Naive B cell (primary cell): ENCODE measurements around the gene MTIF3. TPM values are rescaled to one million over a fixed set of nuclear protein-coding genes. Genes with fewer than 3 reads are reported as not detected.

Source experiments
- ATAC-seq, 2 donors: fragments of 150-1000 bp; cut with Tn5 transposase; 2 replicates each; pipeline ENCODE4 v1.10.0; 2021; ENCODE audit warnings: low read depth in 2 of 2, mild to moderate bottlenecking in 2 of 2, moderate library complexity in 2 of 2
- DNase-seq: peaks from one replicate; pipeline ENCODE4 v3.0.0; 2022
- H3K27ac Mint-ChIP-seq, 6 donors: one replicate each; pipeline ENCODE4 v1.8.0; 2020 to 2022; ENCODE audit warnings: mild to moderate bottlenecking in 6 of 6, mixed read lengths in 6 of 6, moderate library complexity in 5 of 6, inconsistent platforms in 2 of 6
- H3K27me3 Mint-ChIP-seq, 3 donors: one replicate each; pipeline ENCODE4 v1.8.0; 2021 to 2022; ENCODE audit warnings: mixed read lengths in 3 of 3, mild to moderate bottlenecking in 1 of 3
- H3K36me3 Mint-ChIP-seq, 2 donors: one replicate each; pipeline ENCODE4 v1.8.0; 2020 to 2022; ENCODE audit warnings: mixed read lengths in 2 of 2, inconsistent platforms in 1 of 2, mild to moderate bottlenecking in 1 of 2
- H3K4me1 Mint-ChIP-seq, 3 donors: one replicate each; pipeline ENCODE4 v1.8.0; 2020 to 2022; ENCODE audit warnings: mixed read lengths in 3 of 3, inconsistent platforms in 1 of 3, mild to moderate bottlenecking in 1 of 3, moderate library complexity in 1 of 3
- H3K4me3 Mint-ChIP-seq, 8 donors: one replicate each; pipeline ENCODE4 v1.8.0; 2020 to 2022; ENCODE audit warnings: mild to moderate bottlenecking in 8 of 8, mixed read lengths in 8 of 8, moderate library complexity in 8 of 8, inconsistent platforms in 2 of 8
- H3K9me3 Mint-ChIP-seq, 7 donors: one replicate each; pipeline ENCODE4 v1.8.0; 2020 to 2022; ENCODE audit warnings: mixed read lengths in 7 of 7, mild to moderate bottlenecking in 5 of 7, inconsistent platforms in 2 of 7, moderate library complexity in 1 of 7
- polyA plus RNA-seq, 6 donors: library from polyadenylated mRNA; unstranded; fragments of 300-500 nt; fragmentation: Illumina TruSeq; gene quantifications; one replicate each; pipeline ENCODE4 v1.2.3, GENCODE V29; 2021; ENCODE audit warnings: low read depth in 6 of 6

Gene MTIF3
- polyA plus RNA-seq, 6 donors from 2014 or later = 77.3 to 116 (median 89.0) TPM

GRCh38 chr13:27446986-27447583 is 3.3 kb downstream of the MTIF3 start:
- Mint-ChIP-seq H3K27ac (peak overlapping the region; percentile 88 to 98 (median 96)), H3K4me3 (peak overlapping the region; percentile 69 to 93 (median 81)), H3K9me3 (peaks cover 0 to 3% (median 0%) of the 10 kb centered on the region in 7 donors), H3K4me1 (peaks cover 54 to 76% (median 54%) of the 10 kb centered on the region in 3 donors), H3K27me3 (no peaks in the 10 kb centered on the region), H3K36me3 (peaks cover 9 to 18% of the 10 kb centered on the region in 2 donors)
- DNase-seq = peak; percentile 79
- ATAC-seq = peak; percentile 42 to 43

- peaks cover 11 to 12% of the 10 kb centered on the region in 2 donors for H3K36me3 Mint-ChIP-seq
- H3K27me3 Mint-ChIP-seq = no peaks in the 10 kb centered on the region
- H3K9me3 Mint-ChIP-seq = no peaks in the 10 kb centered on the region
- DNase-seq = no peak
- peak overlapping the region in 5 of 6 donors; percentile 47 to 93 (median 88) for H3K27ac Mint-ChIP-seq
- peak overlapping the region; percentile 62 to 91 (median 84) for H3K4me3 Mint-ChIP-seq
- no peak for ATAC-seq
- H3K4me1 Mint-ChIP-seq = peaks cover 48 to 68% (median 53%) of the 10 kb centered on the region in 3 donors
These were observed 7.6 kb downstream of the MTIF3 start for GRCh38 chr13:27442797-27443196.

DNA sequence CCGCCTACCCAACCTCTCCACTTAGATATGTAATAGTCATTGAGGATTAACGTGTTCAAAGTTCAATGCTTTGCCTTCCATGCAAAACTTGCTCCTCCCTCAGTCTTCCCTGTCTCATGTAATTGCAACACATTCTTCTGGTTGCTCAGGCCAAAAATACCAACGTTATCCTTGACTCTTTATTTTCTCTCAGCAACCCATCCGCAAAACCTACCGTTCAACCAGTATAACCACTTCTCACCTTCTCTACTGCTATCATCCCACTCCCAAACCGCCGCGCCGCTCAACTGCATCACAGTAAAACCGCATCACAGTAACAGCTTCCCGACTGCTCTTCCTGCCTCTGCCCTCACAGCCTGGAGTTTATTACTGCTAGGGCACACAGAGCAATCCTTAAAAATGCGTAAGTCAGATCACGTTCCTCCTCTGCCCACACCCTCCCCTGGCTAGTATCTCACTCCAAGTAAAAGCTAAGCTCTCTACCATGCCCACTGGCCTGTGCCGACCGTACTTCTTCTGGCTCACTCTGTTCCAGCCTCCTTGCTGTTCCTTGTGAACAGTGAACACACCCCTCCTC is 8.2 kb downstream of the MTIF3 start:
- ATAC-seq = no peak
- H3K27me3 Mint-ChIP-seq = no peaks in the 10 kb centered on the region
- peaks cover 48 to 64% (median 53%) of the 10 kb centered on the region in 3 donors for H3K4me1 Mint-ChIP-seq
- H3K4me3 Mint-ChIP-seq = peak overlapping the region; percentile 62 to 91 (median 84)
- no peak for DNase-seq
- no peaks in the 10 kb centered on the region for H3K9me3 Mint-ChIP-seq
- H3K36me3 Mint-ChIP-seq = peaks cover 18% of the 10 kb centered on the region in 2 donors
- peak overlapping the region; percentile 47 to 93 (median 90) for H3K27ac Mint-ChIP-seq

GRCh38 chr13:27440408-27440807 is 10.0 kb downstream of the MTIF3 start:
- Mint-ChIP-seq H3K9me3 (peaks cover 0 to 2% (median 0%) of the 10 kb centered on the region in 7 donors), H3K27me3 (no peaks in the 10 kb centered on the region), H3K36me3 (peaks cover 20 to 22% of the 10 kb centered on the region in 2 donors), H3K4me1 (peaks cover 43 to 47% (median 45%) of the 10 kb centered on the region in 3 donors), H3K4me3 (peak overlapping the region in 3 of 8 donors; percentile 17 to 50 (median 46)), H3K27ac (peak overlapping the region in 3 of 6 donors; percentile 66 to 83 (median 71))
- no peak for ATAC-seq
- DNase-seq = no peak

GRCh38 chr13:27437126-27437525 is 13.2 kb downstream of the MTIF3 start:
- ATAC-seq = no peak

GRCh38 chr13:27432611-27433210 is 17.7 kb downstream of the MTIF3 start:
- Mint-ChIP-seq H3K27ac (peak overlapping the region in 2 of 6 donors; percentile 21 to 39), H3K36me3 (peaks cover 28 to 36% of the 10 kb centered on the region in 2 donors), H3K4me1 (peaks cover 11 to 20% (median 15%) of the 10 kb centered on the region in 3 donors), H3K4me3 (no peak overlapping the region), H3K9me3 (peaks cover 0 to 2% (median 0%) of the 10 kb centered on the region in 7 donors), H3K27me3 (no peaks in the 10 kb centered on the region)
- DNase-seq (no peak), ATAC-seq (no peak)

More at GRCh38 chr13:27437126-27437525, 13.2 kb downstream of the MTIF3 start:
- Mint-ChIP-seq H3K36me3 (peaks cover 20 to 29% of the 10 kb centered on the region in 2 donors), H3K27me3 (no peaks in the 10 kb centered on the region), H3K9me3 (peaks cover 0 to 2% (median 0%) of the 10 kb centered on the region in 7 donors), H3K4me1 (peaks cover 30 to 34% (median 30%) of the 10 kb centered on the region in 3 donors), H3K27ac (peak overlapping the region in 2 of 6 donors; percentile 70 to 75), H3K4me3 (peak overlapping the region in 1 of 8 donors; percentile 72)
- DNase-seq = no peak

DNA sequence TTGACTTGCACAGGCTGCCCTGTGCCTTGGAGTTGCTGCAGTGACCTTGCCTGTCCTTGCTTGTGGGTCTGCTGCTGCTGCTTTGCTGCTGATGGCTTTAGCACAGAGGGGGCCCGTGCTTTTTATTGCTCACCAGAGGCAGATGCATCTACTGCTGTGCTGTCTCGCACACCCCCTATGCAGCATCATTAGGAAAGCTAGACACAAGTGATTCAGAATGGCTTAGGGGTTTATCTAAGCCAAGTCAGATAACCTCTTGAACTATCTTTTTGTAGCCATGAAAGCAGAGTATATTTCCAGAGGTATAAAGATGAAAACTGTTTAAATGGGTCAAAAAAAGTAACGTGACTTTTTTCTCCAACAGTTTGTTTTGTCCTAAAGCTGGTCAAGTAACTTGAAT is 18.2 kb downstream of the MTIF3 start:
- no peak for ATAC-seq
- peaks cover 0 to 2% (median 0%) of the 10 kb centered on the region in 7 donors for H3K9me3 Mint-ChIP-seq
- H3K4me1 Mint-ChIP-seq = peaks cover 11 to 20% (median 14%) of the 10 kb centered on the region in 3 donors
- H3K4me3 Mint-ChIP-seq = no peak overlapping the region
- peaks cover 23 to 33% of the 10 kb centered on the region in 2 donors for H3K36me3 Mint-ChIP-seq
- DNase-seq = no peak
- no peak overlapping the region for H3K27ac Mint-ChIP-seq
- H3K27me3 Mint-ChIP-seq = no peaks in the 10 kb centered on the region

- no peaks in the 10 kb centered on the region for H3K27me3 Mint-ChIP-seq
- peak overlapping the region in 6 of 8 donors; percentile 29 to 72 (median 39) for H3K4me3 Mint-ChIP-seq
- peaks cover 10 to 29% of the 10 kb centered on the region in 2 donors for H3K36me3 Mint-ChIP-seq
- peak overlapping the region in 3 of 6 donors; percentile 62 to 82 (median 67) for H3K27ac Mint-ChIP-seq
- H3K9me3 Mint-ChIP-seq = no peaks in the 10 kb centered on the region
- H3K4me1 Mint-ChIP-seq = peaks cover 30 to 45% (median 37%) of the 10 kb centered on the region in 3 donors
- no peak for ATAC-seq
- DNase-seq = no peak
These were observed 22.2 kb downstream of the MTIF3 start for GRCh38 chr13:27428160-27428559.

- peaks cover 10 to 25% of the 10 kb centered on the region in 2 donors for H3K36me3 Mint-ChIP-seq
- no peak for DNase-seq
- H3K4me3 Mint-ChIP-seq = peak overlapping the region in 6 of 8 donors; percentile 32 to 95 (median 49)
- H3K27ac Mint-ChIP-seq = peak overlapping the region in 5 of 6 donors; percentile 20 to 72 (median 60)
- no peak for ATAC-seq
- peaks cover 30 to 46% (median 37%) of the 10 kb centered on the region in 3 donors for H3K4me1 Mint-ChIP-seq
- no peaks in the 10 kb centered on the region for H3K9me3 Mint-ChIP-seq
- H3K27me3 Mint-ChIP-seq = no peaks in the 10 kb centered on the region
These were observed 22.7 kb downstream of the MTIF3 start for GRCh38 chr13:27427641-27428040.

- peaks cover 30 to 46% (median 37%) of the 10 kb centered on the region in 3 donors for H3K4me1 Mint-ChIP-seq
- peaks cover 8 to 20% of the 10 kb centered on the region in 2 donors for H3K36me3 Mint-ChIP-seq
- DNase-seq = peak; percentile 78
- H3K27me3 Mint-ChIP-seq = no peaks in the 10 kb centered on the region
- peak overlapping the region; percentile 80 to 99 (median 94) for H3K4me3 Mint-ChIP-seq
- no peaks in the 10 kb centered on the region for H3K9me3 Mint-ChIP-seq
- peak overlapping the region; percentile 90 to 98 (median 95) for H3K27ac Mint-ChIP-seq
- ATAC-seq = peak; percentile 74 to 78
These were observed 24.3 kb downstream of the MTIF3 start for GRCh38 chr13:27425918-27426630.

- Mint-ChIP-seq H3K27me3 (no peaks in the 10 kb centered on the region), H3K9me3 (no peaks in the 10 kb centered on the region), H3K36me3 (peaks cover under 1 to 12% of the 10 kb centered on the region in 2 donors), H3K4me1 (peaks cover 30 to 46% (median 37%) of the 10 kb centered on the region in 3 donors), H3K4me3 (peak overlapping the region; percentile 80 to 99 (median 94)), H3K27ac (peak overlapping the region; percentile 90 to 98 (median 95))
- ATAC-seq (no peak), DNase-seq (no peak)
These were observed 25.0 kb downstream of the MTIF3 start for GRCh38 chr13:27425158-27425917.
